ENCODE measurements around the gene HENMT1.

HENMT1 gene

DNA sequence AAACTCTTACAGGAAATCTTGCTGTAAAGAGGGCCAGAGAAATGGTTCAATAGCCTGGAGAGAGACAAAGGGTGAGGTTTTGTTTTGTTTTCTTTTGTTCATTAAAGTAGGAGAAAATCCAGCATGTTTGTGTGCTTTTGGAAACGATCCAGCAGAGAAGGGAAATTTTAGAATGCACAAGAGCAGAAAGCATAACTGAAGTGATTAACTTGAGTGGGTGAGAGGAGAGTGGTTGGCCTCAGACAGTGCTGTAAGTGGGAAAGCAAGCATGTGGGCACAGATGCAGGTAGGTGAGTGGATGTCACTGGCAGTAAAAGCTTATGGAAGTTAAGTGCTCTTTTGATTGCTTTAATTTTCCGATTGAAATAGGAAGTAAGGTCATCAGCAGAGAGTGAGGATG lies 50.8 kb downstream of the HENMT1 start (continued):
- no peak for TF ChIP-seq ZNF707 (tag by site-specific recombination; IDR thresholded peaks at IDR 0.05)
- TF ChIP-seq ZSCAN16 (tag by site-specific recombination; IDR thresholded peaks at IDR 0.05): no peak
- TF ChIP-seq, protein P1, sequence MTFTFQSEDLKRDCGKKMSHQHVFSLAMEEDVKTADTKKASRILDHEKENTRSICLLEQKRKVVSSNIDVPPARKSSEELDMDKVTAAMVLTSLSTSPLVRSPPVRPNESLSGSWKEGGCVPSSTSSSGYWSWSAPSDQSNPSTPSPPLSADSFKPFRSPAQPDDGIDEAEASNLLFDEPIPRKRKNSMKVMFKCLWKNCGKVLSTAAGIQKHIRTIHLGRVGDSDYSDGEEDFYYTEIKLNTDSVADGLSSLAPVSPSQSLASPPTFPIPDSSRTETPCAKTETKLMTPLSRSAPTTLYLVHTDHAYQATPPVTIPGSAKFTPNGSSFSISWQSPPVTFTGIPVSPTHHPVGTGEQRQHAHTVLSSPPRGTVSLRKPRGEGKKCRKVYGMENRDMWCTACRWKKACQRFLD (tag by site-specific recombination; IDR thresholded peaks at IDR 0.05): no peak
- TF ChIP-seq, protein P2, sequence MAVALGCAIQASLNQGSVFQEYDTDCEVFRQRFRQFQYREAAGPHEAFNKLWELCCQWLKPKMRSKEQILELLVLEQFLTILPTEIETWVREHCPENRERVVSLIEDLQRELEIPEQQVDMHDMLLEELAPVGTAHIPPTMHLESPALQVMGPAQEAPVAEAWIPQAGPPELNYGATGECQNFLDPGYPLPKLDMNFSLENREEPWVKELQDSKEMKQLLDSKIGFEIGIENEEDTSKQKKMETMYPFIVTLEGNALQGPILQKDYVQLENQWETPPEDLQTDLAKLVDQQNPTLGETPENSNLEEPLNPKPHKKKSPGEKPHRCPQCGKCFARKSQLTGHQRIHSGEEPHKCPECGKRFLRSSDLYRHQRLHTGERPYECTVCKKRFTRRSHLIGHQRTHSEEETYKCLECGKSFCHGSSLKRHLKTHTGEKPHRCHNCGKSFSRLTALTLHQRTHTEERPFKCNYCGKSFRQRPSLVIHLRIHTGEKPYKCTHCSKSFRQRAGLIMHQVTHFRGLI (tag by site-specific recombination; IDR thresholded peaks at IDR 0.05): peak; percentile 58
- no peak for TF ChIP-seq MEIS1 (CRISPR knock-in tag; IDR thresholded peaks at IDR 0.05; ENCODE audit: borderline replicate concordance)
- no peak for TF ChIP-seq ZNF23 (tag by site-specific recombination; IDR thresholded peaks at IDR 0.05; ENCODE audit: borderline replicate concordance)
- no peak for TF ChIP-seq MZF1 (tag by site-specific recombination; IDR thresholded peaks at IDR 0.05; ENCODE audit: borderline replicate concordance)
- no peak for TF ChIP-seq ZNF830 (tag by site-specific recombination; IDR thresholded peaks at IDR 0.05; ENCODE audit: low read depth)
- TF ChIP-seq ZFHX2 (tag by site-specific recombination; conservative IDR thresholded peaks at IDR 0.05): peak; percentile 82
- TF ChIP-seq ZBTB17 (tag by site-specific recombination; IDR thresholded peaks at IDR 0.05): no peak
- TF ChIP-seq ZNF132 (tag by site-specific recombination; IDR thresholded peaks at IDR 0.05; ENCODE audit: borderline replicate concordance): no peak
- TF ChIP-seq, protein P3, sequence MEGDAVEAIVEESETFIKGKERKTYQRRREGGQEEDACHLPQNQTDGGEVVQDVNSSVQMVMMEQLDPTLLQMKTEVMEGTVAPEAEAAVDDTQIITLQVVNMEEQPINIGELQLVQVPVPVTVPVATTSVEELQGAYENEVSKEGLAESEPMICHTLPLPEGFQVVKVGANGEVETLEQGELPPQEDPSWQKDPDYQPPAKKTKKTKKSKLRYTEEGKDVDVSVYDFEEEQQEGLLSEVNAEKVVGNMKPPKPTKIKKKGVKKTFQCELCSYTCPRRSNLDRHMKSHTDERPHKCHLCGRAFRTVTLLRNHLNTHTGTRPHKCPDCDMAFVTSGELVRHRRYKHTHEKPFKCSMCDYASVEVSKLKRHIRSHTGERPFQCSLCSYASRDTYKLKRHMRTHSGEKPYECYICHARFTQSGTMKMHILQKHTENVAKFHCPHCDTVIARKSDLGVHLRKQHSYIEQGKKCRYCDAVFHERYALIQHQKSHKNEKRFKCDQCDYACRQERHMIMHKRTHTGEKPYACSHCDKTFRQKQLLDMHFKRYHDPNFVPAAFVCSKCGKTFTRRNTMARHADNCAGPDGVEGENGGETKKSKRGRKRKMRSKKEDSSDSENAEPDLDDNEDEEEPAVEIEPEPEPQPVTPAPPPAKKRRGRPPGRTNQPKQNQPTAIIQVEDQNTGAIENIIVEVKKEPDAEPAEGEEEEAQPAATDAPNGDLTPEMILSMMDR (tag by site-specific recombination; IDR thresholded peaks at IDR 0.05): no peak
- TF ChIP-seq, protein P4, sequence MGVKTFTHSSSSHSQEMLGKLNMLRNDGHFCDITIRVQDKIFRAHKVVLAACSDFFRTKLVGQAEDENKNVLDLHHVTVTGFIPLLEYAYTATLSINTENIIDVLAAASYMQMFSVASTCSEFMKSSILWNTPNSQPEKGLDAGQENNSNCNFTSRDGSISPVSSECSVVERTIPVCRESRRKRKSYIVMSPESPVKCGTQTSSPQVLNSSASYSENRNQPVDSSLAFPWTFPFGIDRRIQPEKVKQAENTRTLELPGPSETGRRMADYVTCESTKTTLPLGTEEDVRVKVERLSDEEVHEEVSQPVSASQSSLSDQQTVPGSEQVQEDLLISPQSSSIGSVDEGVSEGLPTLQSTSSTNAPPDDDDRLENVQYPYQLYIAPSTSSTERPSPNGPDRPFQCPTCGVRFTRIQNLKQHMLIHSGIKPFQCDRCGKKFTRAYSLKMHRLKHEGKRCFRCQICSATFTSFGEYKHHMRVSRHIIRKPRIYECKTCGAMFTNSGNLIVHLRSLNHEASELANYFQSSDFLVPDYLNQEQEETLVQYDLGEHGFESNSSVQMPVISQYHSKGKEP (tag by site-specific recombination; IDR thresholded peaks at IDR 0.05): no peak
- 0 out of 2 replicates have a peak, but pooled peaks have one; percentile 9 for TF ChIP-seq PRDM1 (tag by site-specific recombination; IDR thresholded peaks at IDR 0.05)
- no peak for TF ChIP-seq ZNF555 (tag by site-specific recombination; conservative IDR thresholded peaks at IDR 0.05)
- no peak for TF ChIP-seq SP2 (tag by site-specific recombination; IDR thresholded peaks at IDR 0.05)
- no peak for TF ChIP-seq ZNF248 (tag by site-specific recombination; IDR thresholded peaks at IDR 0.05)
- TF ChIP-seq ZNF423 (tag by site-specific recombination; IDR thresholded peaks at IDR 0.05): no peak
- no peak for TF ChIP-seq ZNF596 (tag by site-specific recombination; IDR thresholded peaks at IDR 0.05)
- TF ChIP-seq YY2 (tag by site-specific recombination; IDR thresholded peaks at IDR 0.05): no peak
- TF ChIP-seq ZNF266 (tag by site-specific recombination; IDR thresholded peaks at IDR 0.05; ENCODE audit: low read depth): no peak
- TF ChIP-seq ZNF211 (tag by site-specific recombination; IDR thresholded peaks at IDR 0.05; ENCODE audit: low read depth): no peak
- TF ChIP-seq, protein P5, sequence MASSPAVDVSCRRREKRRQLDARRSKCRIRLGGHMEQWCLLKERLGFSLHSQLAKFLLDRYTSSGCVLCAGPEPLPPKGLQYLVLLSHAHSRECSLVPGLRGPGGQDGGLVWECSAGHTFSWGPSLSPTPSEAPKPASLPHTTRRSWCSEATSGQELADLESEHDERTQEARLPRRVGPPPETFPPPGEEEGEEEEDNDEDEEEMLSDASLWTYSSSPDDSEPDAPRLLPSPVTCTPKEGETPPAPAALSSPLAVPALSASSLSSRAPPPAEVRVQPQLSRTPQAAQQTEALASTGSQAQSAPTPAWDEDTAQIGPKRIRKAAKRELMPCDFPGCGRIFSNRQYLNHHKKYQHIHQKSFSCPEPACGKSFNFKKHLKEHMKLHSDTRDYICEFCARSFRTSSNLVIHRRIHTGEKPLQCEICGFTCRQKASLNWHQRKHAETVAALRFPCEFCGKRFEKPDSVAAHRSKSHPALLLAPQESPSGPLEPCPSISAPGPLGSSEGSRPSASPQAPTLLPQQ (tag by site-specific recombination; IDR thresholded peaks at IDR 0.05): no peak
- TF ChIP-seq TCF7L2 (IDR thresholded peaks at IDR 0.05; ENCODE audit: borderline replicate concordance, low read depth, low read length): no peak
- TF ChIP-seq, protein P6, sequence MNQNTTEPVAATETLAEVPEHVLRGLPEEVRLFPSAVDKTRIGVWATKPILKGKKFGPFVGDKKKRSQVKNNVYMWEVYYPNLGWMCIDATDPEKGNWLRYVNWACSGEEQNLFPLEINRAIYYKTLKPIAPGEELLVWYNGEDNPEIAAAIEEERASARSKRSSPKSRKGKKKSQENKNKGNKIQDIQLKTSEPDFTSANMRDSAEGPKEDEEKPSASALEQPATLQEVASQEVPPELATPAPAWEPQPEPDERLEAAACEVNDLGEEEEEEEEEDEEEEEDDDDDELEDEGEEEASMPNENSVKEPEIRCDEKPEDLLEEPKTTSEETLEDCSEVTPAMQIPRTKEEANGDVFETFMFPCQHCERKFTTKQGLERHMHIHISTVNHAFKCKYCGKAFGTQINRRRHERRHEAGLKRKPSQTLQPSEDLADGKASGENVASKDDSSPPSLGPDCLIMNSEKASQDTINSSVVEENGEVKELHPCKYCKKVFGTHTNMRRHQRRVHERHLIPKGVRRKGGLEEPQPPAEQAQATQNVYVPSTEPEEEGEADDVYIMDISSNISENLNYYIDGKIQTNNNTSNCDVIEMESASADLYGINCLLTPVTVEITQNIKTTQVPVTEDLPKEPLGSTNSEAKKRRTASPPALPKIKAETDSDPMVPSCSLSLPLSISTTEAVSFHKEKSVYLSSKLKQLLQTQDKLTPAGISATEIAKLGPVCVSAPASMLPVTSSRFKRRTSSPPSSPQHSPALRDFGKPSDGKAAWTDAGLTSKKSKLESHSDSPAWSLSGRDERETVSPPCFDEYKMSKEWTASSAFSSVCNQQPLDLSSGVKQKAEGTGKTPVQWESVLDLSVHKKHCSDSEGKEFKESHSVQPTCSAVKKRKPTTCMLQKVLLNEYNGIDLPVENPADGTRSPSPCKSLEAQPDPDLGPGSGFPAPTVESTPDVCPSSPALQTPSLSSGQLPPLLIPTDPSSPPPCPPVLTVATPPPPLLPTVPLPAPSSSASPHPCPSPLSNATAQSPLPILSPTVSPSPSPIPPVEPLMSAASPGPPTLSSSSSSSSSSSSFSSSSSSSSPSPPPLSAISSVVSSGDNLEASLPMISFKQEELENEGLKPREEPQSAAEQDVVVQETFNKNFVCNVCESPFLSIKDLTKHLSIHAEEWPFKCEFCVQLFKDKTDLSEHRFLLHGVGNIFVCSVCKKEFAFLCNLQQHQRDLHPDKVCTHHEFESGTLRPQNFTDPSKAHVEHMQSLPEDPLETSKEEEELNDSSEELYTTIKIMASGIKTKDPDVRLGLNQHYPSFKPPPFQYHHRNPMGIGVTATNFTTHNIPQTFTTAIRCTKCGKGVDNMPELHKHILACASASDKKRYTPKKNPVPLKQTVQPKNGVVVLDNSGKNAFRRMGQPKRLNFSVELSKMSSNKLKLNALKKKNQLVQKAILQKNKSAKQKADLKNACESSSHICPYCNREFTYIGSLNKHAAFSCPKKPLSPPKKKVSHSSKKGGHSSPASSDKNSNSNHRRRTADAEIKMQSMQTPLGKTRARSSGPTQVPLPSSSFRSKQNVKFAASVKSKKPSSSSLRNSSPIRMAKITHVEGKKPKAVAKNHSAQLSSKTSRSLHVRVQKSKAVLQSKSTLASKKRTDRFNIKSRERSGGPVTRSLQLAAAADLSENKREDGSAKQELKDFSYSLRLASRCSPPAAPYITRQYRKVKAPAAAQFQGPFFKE (tag by site-specific recombination; IDR thresholded peaks at IDR 0.05; ENCODE audit: borderline replicate concordance): no peak

Data from HEK293 (cell line).